ENCODE data around the gene SPACA4.

The SPACA4 gene

DNA sequence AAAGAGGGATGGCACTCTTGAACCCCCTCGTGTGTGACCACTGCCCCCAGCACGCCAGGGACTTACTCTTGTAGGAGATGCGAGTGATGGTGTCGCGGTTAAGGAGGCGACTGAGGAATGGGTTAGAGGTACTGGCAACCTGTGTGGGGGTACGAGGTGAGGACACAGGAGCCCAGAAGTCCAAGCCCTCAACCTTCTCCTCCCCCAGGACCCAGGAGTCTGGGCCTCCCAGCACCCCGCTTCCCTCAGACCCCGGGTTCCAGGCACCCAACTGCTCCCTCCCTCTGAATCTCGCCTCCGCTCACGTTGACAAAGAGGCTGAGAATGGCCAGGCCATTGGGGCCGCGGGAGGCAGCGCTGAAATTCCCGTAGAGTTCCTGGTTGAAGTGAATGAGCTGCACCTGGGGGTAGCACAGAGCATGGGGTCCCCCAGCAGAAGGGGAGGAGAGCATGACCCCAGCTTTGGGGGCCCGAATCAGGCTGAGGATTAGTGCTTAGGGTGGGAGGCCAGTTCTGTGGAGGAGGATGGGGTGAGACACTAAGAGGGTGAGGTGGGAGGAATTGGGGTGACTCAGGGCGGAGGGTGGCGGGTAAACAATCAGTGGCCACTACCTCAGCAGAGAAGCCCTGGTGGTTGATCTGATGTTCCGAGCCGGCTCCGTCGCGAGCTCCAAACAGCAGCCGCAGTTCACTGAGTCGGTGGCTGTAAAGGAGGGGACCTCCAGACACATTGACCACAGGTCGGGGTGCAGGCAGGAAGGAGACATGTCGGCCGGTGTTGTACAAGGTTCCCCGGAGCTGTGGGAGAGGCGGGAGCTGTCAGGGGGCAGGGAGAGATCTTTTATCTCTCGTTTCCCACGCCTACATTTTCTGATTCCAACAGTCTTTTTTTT, 33.2 kb downstream of the SPACA4 start:
- Histone ChIP-seq H3K36me3 (no peaks in the 10 kb centered on the region), H3K27me3 (ENCODE audit: insufficient read depth, low read depth, severe bottlenecking) (no peaks in the 10 kb centered on the region), H3K27ac (no peak overlapping the region), H3K9me3 (ENCODE audit: severe bottlenecking) (no peaks in the 10 kb centered on the region), H3K4me3 (ENCODE audit: low read depth, low read length) (no peak overlapping the region)
- TF ChIP-seq, protein P1, sequence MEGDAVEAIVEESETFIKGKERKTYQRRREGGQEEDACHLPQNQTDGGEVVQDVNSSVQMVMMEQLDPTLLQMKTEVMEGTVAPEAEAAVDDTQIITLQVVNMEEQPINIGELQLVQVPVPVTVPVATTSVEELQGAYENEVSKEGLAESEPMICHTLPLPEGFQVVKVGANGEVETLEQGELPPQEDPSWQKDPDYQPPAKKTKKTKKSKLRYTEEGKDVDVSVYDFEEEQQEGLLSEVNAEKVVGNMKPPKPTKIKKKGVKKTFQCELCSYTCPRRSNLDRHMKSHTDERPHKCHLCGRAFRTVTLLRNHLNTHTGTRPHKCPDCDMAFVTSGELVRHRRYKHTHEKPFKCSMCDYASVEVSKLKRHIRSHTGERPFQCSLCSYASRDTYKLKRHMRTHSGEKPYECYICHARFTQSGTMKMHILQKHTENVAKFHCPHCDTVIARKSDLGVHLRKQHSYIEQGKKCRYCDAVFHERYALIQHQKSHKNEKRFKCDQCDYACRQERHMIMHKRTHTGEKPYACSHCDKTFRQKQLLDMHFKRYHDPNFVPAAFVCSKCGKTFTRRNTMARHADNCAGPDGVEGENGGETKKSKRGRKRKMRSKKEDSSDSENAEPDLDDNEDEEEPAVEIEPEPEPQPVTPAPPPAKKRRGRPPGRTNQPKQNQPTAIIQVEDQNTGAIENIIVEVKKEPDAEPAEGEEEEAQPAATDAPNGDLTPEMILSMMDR (IDR thresholded peaks at IDR 0.05; ENCODE audit: low read depth, low read length) = no peak
- DNase-seq = no peak

- Histone ChIP-seq H3K27me3 (ENCODE audit: insufficient read depth, low read depth, severe bottlenecking) (no peaks in the 10 kb centered on the region), H3K9me3 (ENCODE audit: severe bottlenecking) (no peaks in the 10 kb centered on the region), H3K4me3 (ENCODE audit: low read depth, low read length) (no peak overlapping the region), H3K36me3 (no peaks in the 10 kb centered on the region), H3K27ac (no peak overlapping the region)
- TF ChIP-seq, protein P1 (IDR thresholded peaks at IDR 0.05; ENCODE audit: low read depth, low read length) = no peak
- DNase-seq = no peak
These were observed 35.3 kb downstream of the SPACA4 start for GRCh38 chr19:48641850-48642249.

- Histone ChIP-seq H3K27me3 (ENCODE audit: insufficient read depth, low read depth, severe bottlenecking) (no peaks in the 10 kb centered on the region), H3K27ac (no peak overlapping the region), H3K9me3 (ENCODE audit: severe bottlenecking) (no peaks in the 10 kb centered on the region), H3K4me3 (ENCODE audit: low read depth, low read length) (no peak overlapping the region), H3K36me3 (no peaks in the 10 kb centered on the region)
- TF ChIP-seq, protein P1 (IDR thresholded peaks at IDR 0.05; ENCODE audit: low read depth, low read length) = no peak
- no peak for DNase-seq
These were observed 36.3 kb downstream of the SPACA4 start for GRCh38 chr19:48642862-48643261.

- no peak for DNase-seq
- H3K4me3 ChIP-seq (ENCODE audit: low read depth, low read length) = no peak overlapping the region
- no peaks in the 10 kb centered on the region for H3K36me3 ChIP-seq
- no peaks in the 10 kb centered on the region for H3K9me3 ChIP-seq (ENCODE audit: severe bottlenecking)
- no peaks in the 10 kb centered on the region for H3K27me3 ChIP-seq (ENCODE audit: insufficient read depth, low read depth, severe bottlenecking)
- H3K27ac ChIP-seq = no peak overlapping the region
- TF ChIP-seq, protein P1 (IDR thresholded peaks at IDR 0.05; ENCODE audit: low read depth, low read length) = no peak
These were observed 37.8 kb downstream of the SPACA4 start for GRCh38 chr19:48644355-48644754.

GRCh38 chr19:48644839-48645619, 38.5 kb downstream of the SPACA4 start:
- TF ChIP-seq, protein P1 (IDR thresholded peaks at IDR 0.05; ENCODE audit: low read depth, low read length) = no peak
- Histone ChIP-seq H3K9me3 (ENCODE audit: severe bottlenecking) (no peaks in the 10 kb centered on the region), H3K27me3 (ENCODE audit: insufficient read depth, low read depth, severe bottlenecking) (no peaks in the 10 kb centered on the region), H3K4me3 (ENCODE audit: low read depth, low read length) (peak overlapping the region; percentile 61), H3K36me3 (no peaks in the 10 kb centered on the region), H3K27ac (0 out of 2 replicates have a peak overlapping the region, but pooled peaks have one; percentile 28)
- peak; percentile 83 for DNase-seq
